ENCODE data around the gene VTCN1.

VTCN1 gene

DNA sequence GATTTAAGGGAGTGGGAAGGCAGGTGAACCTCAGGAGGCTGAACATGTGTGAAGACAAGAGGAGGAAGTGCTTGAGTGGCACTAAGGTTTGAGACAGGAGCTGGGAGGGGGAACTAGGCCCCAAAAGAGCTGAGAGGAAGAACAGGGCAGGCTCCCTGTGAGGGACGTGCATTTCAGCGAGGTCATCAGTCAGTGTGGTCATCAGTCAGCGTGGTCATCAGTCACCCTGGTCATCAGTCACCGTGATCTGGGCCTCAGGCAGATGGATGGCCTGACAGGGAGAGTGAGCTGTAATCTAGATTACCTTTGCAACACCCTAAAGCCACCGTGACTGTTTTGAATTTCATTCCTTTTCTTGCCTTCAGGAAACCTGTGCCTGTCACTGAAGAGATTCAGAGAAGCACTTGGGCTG, 29.1 kb downstream of the VTCN1 start:
- TF ChIP-seq, protein P1, sequence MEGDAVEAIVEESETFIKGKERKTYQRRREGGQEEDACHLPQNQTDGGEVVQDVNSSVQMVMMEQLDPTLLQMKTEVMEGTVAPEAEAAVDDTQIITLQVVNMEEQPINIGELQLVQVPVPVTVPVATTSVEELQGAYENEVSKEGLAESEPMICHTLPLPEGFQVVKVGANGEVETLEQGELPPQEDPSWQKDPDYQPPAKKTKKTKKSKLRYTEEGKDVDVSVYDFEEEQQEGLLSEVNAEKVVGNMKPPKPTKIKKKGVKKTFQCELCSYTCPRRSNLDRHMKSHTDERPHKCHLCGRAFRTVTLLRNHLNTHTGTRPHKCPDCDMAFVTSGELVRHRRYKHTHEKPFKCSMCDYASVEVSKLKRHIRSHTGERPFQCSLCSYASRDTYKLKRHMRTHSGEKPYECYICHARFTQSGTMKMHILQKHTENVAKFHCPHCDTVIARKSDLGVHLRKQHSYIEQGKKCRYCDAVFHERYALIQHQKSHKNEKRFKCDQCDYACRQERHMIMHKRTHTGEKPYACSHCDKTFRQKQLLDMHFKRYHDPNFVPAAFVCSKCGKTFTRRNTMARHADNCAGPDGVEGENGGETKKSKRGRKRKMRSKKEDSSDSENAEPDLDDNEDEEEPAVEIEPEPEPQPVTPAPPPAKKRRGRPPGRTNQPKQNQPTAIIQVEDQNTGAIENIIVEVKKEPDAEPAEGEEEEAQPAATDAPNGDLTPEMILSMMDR (IDR thresholded peaks at IDR 0.05; ENCODE audit: low read depth, low read length, missing control alignments) = no peak
- DNase-seq (ENCODE audit: extremely low read depth, low read depth) = no peak
- H3K4me3 ChIP-seq (replicated peaks; ENCODE audit: low read depth, low read length) = no peak overlapping the region

DNA sequence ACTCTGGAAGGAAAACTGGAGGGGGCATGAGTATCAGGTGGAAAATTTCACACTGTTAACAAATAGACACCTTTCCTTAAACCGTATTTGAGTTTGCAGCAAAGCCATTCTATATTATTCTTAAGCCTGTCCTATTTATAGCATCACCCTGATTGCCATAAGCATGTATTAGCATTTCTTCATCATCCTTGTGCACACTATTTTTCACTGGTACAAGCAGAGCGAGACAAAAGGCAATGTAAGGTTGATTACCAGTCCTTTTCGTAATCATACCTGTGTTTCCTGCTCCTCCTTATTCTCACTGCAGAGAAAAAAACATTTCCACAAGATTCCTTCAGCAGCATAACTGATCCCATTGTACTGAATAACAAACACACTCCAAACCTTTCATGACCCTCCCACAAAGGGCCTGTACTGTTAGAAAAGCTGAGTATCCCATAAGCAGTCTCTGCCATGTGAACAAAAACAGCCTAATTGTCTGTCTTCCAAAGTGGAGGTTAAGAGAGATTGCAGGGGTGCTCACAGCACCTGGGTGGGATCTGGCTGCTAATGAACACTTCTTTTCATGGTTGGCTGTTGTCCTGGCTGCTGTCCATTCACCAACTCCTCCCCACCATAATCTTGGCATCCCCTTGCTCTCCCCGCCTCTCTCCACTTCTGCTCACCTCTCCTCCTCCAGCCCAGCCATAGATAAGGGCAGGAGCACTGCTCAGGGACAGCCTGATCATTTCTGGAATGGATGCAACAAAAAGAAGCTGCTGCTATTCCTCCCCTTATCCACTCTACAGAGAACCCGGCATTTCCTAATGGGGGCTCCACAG, 30.4 kb downstream of the VTCN1 start:
- no peak for DNase-seq (ENCODE audit: extremely low read depth, low read depth)
- no peak overlapping the region for H3K4me3 ChIP-seq (replicated peaks; ENCODE audit: low read depth, low read length)
- TF ChIP-seq, protein P1 (IDR thresholded peaks at IDR 0.05; ENCODE audit: low read depth, low read length, missing control alignments) = no peak

DNA sequence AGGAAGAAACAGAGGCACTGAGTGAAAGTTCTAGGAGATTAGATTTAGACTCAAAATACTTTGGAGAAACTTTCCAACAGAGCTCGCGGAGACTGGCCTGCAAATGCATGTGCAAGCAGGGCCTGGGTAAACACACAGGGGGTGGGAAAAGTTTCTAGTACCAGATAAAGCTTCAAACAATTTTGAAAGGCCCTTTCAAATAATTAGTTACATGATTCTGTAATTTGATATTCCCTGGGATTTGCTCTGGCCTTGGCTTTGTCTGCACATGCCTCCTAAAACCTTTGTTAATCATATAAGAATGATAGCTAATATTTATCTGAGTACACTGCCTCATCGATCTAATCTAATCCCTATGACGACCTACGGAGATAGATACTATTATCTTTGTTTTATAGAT, 31.3 kb downstream of the VTCN1 start:
- no peak for DNase-seq (ENCODE audit: extremely low read depth, low read depth)
- H3K4me3 ChIP-seq (replicated peaks; ENCODE audit: low read depth, low read length) = no peak overlapping the region
- TF ChIP-seq, protein P1 (IDR thresholded peaks at IDR 0.05; ENCODE audit: low read depth, low read length, missing control alignments) = no peak

DNA sequence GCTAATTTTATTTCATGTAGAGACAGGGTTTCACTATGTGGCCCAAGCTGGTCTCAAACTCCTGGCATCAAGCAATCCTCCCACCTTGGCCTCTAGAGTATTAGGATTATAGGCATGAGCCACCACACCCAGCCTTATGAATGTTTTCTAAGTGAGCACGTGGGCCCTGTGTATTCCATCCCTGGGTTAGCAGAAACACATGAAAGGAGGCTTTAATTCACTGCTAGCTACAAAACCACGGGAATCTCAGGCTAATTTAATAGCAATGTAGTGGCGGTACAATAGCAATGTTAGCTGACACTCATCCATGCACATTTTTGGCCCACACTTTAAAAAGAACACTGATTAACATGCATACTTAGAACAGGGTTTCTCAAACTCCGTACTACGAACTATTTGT, 32.0 kb downstream of the VTCN1 start:
- TF ChIP-seq, protein P1 (IDR thresholded peaks at IDR 0.05; ENCODE audit: low read depth, low read length, missing control alignments) = no peak
- no peak overlapping the region for H3K4me3 ChIP-seq (replicated peaks; ENCODE audit: low read depth, low read length)

DNA sequence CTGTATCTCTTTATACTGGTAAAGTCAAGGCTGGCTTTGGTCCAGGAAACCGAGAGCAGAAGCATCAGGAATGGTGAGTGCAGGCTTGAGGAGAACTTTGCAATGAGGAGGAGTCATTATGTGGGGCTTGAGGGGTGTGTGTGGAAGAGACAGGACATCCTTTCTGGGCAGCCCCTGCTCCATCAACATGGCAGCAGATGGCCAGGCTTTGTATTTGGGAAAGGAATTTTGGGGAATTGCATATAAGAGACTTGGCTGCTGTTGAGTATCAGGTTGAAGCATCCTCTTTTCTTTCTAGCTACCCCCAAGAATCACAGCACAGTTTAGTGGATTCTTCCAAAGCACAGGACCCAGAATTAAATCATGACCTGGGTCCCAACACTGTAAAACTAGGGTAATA, 33.4 kb downstream of the VTCN1 start:
- no peak overlapping the region for H3K4me3 ChIP-seq (replicated peaks; ENCODE audit: low read depth, low read length)
- TF ChIP-seq, protein P1 (IDR thresholded peaks at IDR 0.05; ENCODE audit: low read depth, low read length, missing control alignments) = no peak
- DNase-seq (ENCODE audit: extremely low read depth, low read depth) = no peak

More for the DNA sequence above, 32.0 kb downstream of the VTCN1 start:
- no peak for DNase-seq (ENCODE audit: extremely low read depth, low read depth)

DNA sequence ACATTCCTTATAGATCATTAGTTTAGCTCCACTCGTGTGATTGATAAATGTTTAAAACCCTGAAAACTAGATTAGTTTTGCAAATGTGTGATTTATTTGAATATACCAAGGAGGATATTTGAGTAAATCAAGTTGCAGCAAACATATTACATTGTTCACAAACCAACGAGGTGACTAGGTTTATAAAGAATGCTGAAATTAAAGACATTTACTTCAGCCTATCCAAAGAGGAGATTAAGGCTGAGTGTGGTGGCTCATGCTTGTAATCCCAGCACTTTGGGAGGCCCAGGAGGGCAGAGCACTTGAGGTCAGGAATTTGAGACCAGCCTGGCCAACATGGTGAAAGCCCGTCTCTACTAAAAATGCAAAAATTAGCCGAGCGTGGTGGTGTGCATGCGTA, 34.1 kb downstream of the VTCN1 start:
- TF ChIP-seq, protein P1 (IDR thresholded peaks at IDR 0.05; ENCODE audit: low read depth, low read length, missing control alignments) = no peak
- no peak for DNase-seq (ENCODE audit: extremely low read depth, low read depth)
- H3K4me3 ChIP-seq (replicated peaks; ENCODE audit: low read depth, low read length) = no peak overlapping the region

Measured in HFF-Myc (cell line).